Stimulated activated CD4-positive, alpha-beta T cell treated with anti-CD3 and anti-CD28 coated beads, Interleukin-1b, Interleukin-23, amount 100 ng/mL, for 1 hour (primary cell): ENCODE data around the gene CCND3.
A peak's percentile ranks its signal among the peaks of the same experiment; 100 is the strongest.

Experiments
- DNase-seq, 2 donors: peaks; one replicate each; pipeline ENCODE4 v3.0.0-alpha.2; 2020; ENCODE audit warnings: low read depth in 2 of 2

The CCND3 gene

DNA sequence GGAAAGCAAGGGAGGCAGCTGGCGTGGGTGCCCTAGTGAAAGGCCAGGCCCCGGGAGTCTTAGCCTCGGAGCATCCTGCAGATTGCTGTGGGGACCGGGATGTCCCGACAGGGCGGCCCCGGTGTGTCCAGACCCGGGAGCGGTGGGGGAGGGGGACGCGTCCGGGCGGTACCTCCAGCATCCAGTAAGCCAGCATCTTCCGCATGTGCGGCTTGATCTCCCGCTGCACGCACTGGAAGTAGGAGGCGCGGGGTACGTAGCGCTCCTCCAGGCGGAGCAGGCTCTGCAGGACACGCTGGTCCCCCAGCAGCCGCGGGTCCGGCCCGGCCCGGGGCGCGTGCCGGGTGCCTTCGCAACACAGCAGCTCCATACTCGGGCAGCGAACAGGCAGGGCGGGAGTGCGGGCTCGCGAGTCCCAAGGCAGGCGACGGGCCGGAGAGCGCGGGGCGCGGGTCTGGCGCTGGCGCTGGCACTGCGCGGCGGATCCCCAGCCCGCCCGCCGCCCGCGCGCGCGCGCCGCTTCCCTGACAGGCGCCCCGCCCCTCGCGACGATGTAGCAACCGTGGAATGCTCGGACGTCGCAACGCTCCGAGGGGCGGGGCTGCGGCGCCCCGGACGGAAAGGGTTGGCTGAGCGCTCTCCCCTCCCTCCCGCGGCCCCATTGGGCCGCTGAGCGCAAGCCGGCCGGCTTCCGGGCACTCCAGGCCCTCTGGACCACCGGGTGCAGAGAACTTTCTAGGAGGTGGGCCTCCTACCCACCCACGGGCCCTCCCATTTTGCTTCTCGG is at the start of gene CCND3:
TSS of gene CCND3 (minus strand) at position 529 of the 787 bp plus-strand sequence. CDS start at position 370, 159 bp downstream.
- DNase-seq, result peak; percentile 52 to 78

DNA sequence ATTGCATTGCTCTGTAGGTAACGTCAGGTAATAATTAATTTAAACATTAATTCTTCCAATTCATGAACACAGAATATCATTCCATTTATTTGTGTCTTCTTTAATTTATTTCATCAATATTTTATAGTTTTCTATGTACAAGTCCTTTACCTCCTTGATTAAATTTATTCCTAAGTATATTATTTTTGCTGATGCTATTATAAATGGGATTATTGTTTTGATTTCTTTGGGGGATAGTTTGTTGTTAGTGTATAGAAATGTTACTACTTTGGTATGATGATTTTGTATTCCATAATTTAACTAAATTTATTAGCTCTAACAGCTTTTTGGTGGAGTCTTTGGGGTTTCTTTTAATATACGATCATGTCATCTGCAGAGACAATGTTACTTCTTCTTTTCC is 44.7 kb upstream of the CCND3 start:
- DNase-seq, result no peak

DNA sequence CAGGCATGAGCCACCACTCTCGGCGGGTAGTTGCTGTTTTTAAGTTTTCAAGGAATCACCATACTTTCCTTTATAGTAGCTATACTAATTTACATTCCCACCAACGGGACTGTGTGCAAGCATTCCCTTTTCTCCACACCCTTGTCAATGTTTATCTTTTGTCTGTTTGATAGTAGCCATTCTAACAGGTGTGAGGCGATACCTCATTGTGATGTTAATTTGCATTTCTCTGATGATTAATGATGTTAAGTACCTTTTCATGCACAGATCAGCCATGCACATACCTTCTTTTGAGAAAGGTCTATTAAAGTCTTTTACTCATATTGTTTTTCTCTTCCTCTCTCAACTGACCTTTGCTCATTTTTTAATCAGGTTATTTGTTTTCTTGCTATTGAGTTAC is 43.0 kb upstream of the CCND3 start:
- no peak for DNase-seq

- no peak for DNase-seq
Observed at GRCh38 chr6:41976794-41977484, 35.3 kb upstream of the CCND3 start.

DNA sequence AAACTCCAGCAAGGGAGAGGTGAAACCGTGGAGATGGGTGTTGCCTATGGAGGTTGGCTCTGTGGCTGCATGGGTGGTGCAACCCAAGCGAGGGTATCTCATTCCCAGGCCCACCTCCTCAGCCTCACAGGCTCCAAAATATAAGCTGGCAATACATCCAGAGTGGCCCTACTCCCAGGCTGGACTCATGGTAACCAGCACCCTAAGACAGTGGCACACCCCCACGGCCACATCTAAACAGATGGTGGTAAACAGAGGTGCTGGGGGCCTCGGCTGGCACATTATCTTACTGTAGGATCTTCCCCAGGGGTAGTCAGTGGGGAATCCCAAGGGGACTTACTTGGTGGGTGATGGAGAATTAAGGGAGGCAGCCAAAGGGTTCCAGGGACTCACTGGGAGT is 33.7 kb upstream of the CCND3 start:
- no peak for DNase-seq

- no peak for DNase-seq
Observed at GRCh38 chr6:41974281-41974825, 32.7 kb upstream of the CCND3 start.

DNA sequence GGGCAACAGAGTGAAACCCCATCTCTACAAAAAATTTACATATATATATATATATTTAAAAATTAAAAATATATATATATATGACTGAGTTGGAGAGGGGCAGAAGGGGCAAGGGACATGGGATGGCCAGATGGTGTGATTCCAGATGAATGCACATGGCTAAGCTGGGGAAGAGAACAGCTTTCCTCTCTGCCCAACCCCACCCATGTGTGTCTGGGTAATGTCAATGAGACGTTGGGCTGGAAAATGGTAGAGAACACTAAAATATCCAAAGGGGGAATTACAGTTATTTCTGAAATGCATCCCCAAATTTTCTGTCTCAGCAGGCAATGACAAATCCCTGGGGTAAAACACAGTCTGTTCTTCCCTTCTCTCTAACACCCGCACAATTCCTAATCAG is 31.2 kb upstream of the CCND3 start:
- no peak for DNase-seq

DNA sequence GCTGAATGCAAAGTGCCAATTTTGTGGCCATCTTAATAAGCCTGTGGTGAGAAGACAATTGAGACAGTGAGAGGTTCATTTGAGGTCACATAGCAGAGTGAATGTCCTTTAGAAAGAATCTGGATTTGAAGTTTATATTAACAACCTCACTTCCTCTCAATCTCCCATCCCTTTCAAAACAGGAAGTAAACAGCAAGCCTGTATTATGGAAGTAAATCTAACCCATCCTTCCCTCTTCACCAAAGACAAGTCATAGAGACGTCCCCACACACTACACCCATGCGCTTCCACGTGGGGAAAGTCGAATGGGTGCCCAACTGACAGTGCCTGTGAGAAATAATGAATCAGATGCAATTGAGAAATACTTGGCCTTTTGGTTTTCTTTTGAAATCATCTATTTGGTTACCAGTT is 28.8 kb upstream of the CCND3 start:
- DNase-seq, result peak in 1 of 2 donors; percentile 38

- no peak for DNase-seq
Observed at GRCh38 chr6:41967312-41968287, 26.0 kb upstream of the CCND3 start.

DNA sequence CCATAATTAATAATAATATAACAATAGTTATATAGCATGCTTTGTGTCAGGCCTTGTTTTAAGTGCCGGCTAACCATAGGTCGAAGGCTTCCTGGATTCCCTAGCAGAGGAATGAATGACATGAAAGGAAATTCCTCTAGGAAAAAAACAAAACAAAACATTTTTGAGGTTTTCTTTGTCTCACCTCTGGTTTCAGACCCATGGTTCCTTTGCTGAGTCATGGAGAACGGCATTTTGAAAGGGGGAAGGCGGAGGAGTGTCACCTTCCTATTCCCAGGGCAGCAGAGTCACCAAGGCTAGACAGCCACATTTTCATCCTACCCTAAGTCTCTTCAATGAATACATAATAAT is 25.3 kb upstream of the CCND3 start:
- no peak for DNase-seq

DNA sequence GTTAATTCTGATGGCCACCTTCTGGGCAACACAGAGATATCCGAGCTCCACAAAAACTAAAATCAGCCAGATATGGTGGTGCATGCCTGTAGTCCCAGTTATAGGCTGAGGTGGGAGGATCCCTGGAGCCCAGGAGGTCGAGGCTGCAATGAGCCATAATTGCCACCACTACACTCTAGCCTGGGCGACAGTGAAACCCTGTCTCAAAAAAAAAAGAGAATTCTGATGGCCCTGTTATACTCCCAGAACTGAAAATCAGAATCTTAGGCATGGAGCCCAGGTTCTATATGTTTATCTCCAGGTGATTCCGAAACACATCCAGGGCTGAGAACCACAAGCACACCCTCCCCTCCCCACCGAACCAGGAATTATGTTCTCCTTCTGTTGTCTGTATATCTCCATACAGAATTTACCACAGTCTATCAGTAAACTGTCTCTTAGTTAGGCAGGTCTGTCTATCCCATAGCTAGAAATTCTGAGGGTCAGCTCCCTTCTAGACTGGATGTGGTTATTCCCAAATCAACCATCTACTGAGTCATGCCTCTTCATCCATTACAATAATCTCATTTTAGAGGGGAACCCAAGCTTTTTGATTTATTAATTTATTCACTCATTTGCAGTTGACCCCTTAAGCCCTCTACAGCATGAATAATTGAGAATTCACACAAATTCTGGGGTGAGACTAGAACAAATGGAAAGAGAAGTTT is 24.8 kb upstream of the CCND3 start:
- no peak for DNase-seq

- no peak for DNase-seq
Observed at GRCh38 chr6:41965429-41966213, 24.0 kb upstream of the CCND3 start.

- no peak for DNase-seq
Observed at GRCh38 chr6:41964201-41964887, 22.7 kb upstream of the CCND3 start.

- DNase-seq, result no peak
Observed at GRCh38 chr6:41963371-41963770, 21.8 kb upstream of the CCND3 start.

- DNase-seq, result no peak
Observed at GRCh38 chr6:41960028-41960427, 18.4 kb upstream of the CCND3 start.

- DNase-seq, result no peak
Observed at GRCh38 chr6:41958022-41958856, 16.6 kb upstream of the CCND3 start.

- DNase-seq, result no peak
Observed at GRCh38 chr6:41957117-41957516, 15.5 kb upstream of the CCND3 start.

DNA sequence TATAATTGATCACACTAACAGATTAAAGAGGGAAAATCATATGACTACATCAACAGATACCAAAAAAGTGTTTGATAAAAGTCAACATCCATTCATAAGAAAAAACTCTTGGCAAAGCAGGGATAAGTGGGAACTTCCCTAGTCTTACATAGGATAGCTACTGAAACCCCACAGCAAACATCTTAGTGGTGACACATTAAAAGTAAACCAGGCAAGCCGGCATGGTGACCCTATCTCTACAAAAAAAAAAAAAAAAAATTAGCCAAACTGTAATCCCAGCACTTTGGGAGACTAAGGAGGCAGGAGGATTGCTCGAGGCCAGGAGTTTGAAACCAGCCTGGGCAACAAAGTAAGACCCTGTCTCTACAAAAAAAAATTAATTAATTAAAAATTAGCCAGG is 13.8 kb upstream of the CCND3 start:
- DNase-seq, result no peak

- DNase-seq, result no peak
Observed at GRCh38 chr6:41954668-41955067, 13.1 kb upstream of the CCND3 start.
